IMR-90 (cell line): ENCODE data around the gene MEIS3. TPM values are rescaled to one million over a fixed set of nuclear protein-coding genes. Genes with fewer than 3 reads are reported as not detected.

Source experiments
- ATAC-seq: fragments of 200-7000 bp; cut with Tn5 transposase; 2 replicates; pipeline ENCODE4 v1.9.1; 2020; ENCODE audit warnings: low read depth, mild to moderate bottlenecking, moderate library complexity
- BruUV-seq: library from RNA; stranded (reverse); fragments of 400-500 nt; replicated peaks from 2 replicates; lab custom pipeline; 2021; lab: Mats Ljungman, UMichigan
- CTCF ChIA-PET: fragments of 300-600 bp; formaldehyde crosslinking; extraction: SDS; loops from one replicate; lab custom pipeline; 2021; ENCODE audit warnings: antibody characterized with exemption; lab: Yijun Ruan, JAX
- POLR2A ChIA-PET: fragments of 300-600 bp; sonication (Branson Sonifier 250); formaldehyde crosslinking; loops from one replicate; lab custom pipeline; 2022; ENCODE audit warnings: antibody characterized with exemption; ENCODE audit not compliant: unreplicated experiment; lab: Charles Lee
- DNase-seq: peaks from one replicate; pipeline ENCODE4 v3.0.0; 2013
- H2AFZ ChIP-seq: replicated peaks from 2 replicates; pipeline ENCODE3; 2013; ENCODE audit warnings: low read length, mild to moderate bottlenecking; ENCODE audit not compliant: poor library complexity
- H2AK5ac ChIP-seq: 2 replicates; pipeline ENCODE4 v1.6.1; 2013; ENCODE audit warnings: low read depth, low read length, inconsistent platforms
- H2AK9ac ChIP-seq: replicated peaks from 2 replicates; pipeline ENCODE3; 2013; ENCODE audit warnings: mild to moderate bottlenecking, low read depth, low read length, moderate library complexity; ENCODE audit not compliant: poor library complexity
- H2BK120ac ChIP-seq: 2 replicates; pipeline ENCODE4 v1.6.1; 2013; ENCODE audit warnings: low read depth, low read length, inconsistent platforms
- H2BK15ac ChIP-seq: 3 replicates; pipeline ENCODE4 v1.6.1; 2013; ENCODE audit warnings: low read depth, low read length, inconsistent platforms
- H2BK20ac ChIP-seq: 2 replicates; pipeline ENCODE4 v1.6.1; 2013; ENCODE audit warnings: low read depth, mild to moderate bottlenecking, inconsistent platforms, low read length, moderate library complexity
- H2BK5ac ChIP-seq: 2 replicates; pipeline ENCODE4 v1.6.1; 2013; ENCODE audit warnings: mild to moderate bottlenecking, low read depth, low read length, inconsistent platforms; ENCODE audit not compliant: poor library complexity, severe bottlenecking
- H3K14ac ChIP-seq: replicated peaks from 2 replicates; pipeline ENCODE4 v1.6.1; 2013; ENCODE audit warnings: low read depth, low read length, inconsistent platforms
- H3K18ac ChIP-seq: 2 replicates; pipeline ENCODE4 v1.6.1; 2013; ENCODE audit warnings: low read depth, low read length, control low read depth
- H3K23ac ChIP-seq: 2 replicates; pipeline ENCODE4 v1.6.1; 2013; ENCODE audit warnings: low read depth, low read length, inconsistent platforms
- H3K27ac ChIP-seq: 2 replicates; pipeline ENCODE4 v1.5.1; 2013; ENCODE audit warnings: mild to moderate bottlenecking, control low read depth, low read length; ENCODE audit not compliant: insufficient read depth
- H3K27me3 ChIP-seq: 2 replicates; pipeline ENCODE4 v1.6.1; 2013; ENCODE audit warnings: low read length; ENCODE audit not compliant: control insufficient read depth, insufficient read depth
- H3K36me3 ChIP-seq: 2 replicates; pipeline ENCODE4 v1.6.1; 2013; ENCODE audit warnings: low read length, mixed read lengths; ENCODE audit not compliant: control insufficient read depth, insufficient read depth
- H3K4ac ChIP-seq: 2 replicates; pipeline ENCODE4 v1.6.1; 2013; ENCODE audit warnings: low read depth, low read length, inconsistent platforms
- H3K4me1 ChIP-seq: 2 replicates; pipeline ENCODE4 v1.6.1; 2013; ENCODE audit warnings: low read length, mixed read lengths; ENCODE audit not compliant: control insufficient read depth, insufficient read depth
- H3K4me2 ChIP-seq: 2 replicates; pipeline ENCODE4 v1.6.1; 2013; ENCODE audit warnings: low read depth, mild to moderate bottlenecking, control low read depth, low read length, moderate library complexity
- H3K4me3 ChIP-seq: 2 replicates; pipeline ENCODE4 v1.5.1; 2013; ENCODE audit warnings: low read depth, mild to moderate bottlenecking, control low read depth, low read length, moderate library complexity; ENCODE audit not compliant: insufficient read depth
- H3K56ac ChIP-seq: 2 replicates; pipeline ENCODE4 v1.6.1; 2013; ENCODE audit warnings: low read length, inconsistent platforms; ENCODE audit not compliant: insufficient read depth; ENCODE audit errors: extremely low read depth
- H3K79me1 ChIP-seq, 2 experiments: 2 replicates each; pipeline ENCODE4 v1.6.1; 2013; ENCODE audit warnings: low read length in 2 of 2, inconsistent platforms in 1 of 2, low read depth in 1 of 2
- H3K9ac ChIP-seq: 2 replicates; pipeline ENCODE4 v1.6.1; 2013; ENCODE audit warnings: low read depth, low read length, control low read depth
- H3K9me1 ChIP-seq: 2 replicates; pipeline ENCODE4 v1.6.1; 2013; ENCODE audit warnings: low read length, inconsistent platforms; ENCODE audit not compliant: insufficient read depth
- H3K9me3 ChIP-seq: 2 replicates; pipeline ENCODE4 v1.6.1; 2013; ENCODE audit warnings: low read length; ENCODE audit not compliant: control insufficient read depth, insufficient read depth
- H4K20me1 ChIP-seq: 2 replicates; pipeline ENCODE4 v1.6.1; 2013; ENCODE audit warnings: low read length, inconsistent platforms; ENCODE audit not compliant: insufficient read depth
- H4K5ac ChIP-seq: 2 replicates; pipeline ENCODE4 v1.6.1; 2013; ENCODE audit warnings: mild to moderate bottlenecking, low read depth, low read length, control low read depth
- H4K8ac ChIP-seq, 2 experiments: 2 replicates each; pipeline ENCODE4 v1.6.1; 2013; ENCODE audit warnings: low read depth in 2 of 2, low read length in 2 of 2, control low read depth in 1 of 2, inconsistent platforms in 1 of 2
- H4K91ac ChIP-seq: 2 replicates; pipeline ENCODE4 v1.6.1; 2013; ENCODE audit warnings: low read depth, low read length, inconsistent platforms; ENCODE audit not compliant: insufficient read depth
- BHLHE40 ChIP-seq: fragments of 150-350 bp; IDR thresholded peaks from 2 replicates; pipeline ENCODE4 v1.6.1; 2016; ENCODE audit warnings: mild to moderate bottlenecking, low read depth, low read length
- CEBPB ChIP-seq: IDR thresholded peaks from 2 replicates; pipeline ENCODE4 v1.6.1; 2012; ENCODE audit warnings: low read depth, low read length, improper control_type of control experiment
- CHD1 ChIP-seq: IDR thresholded peaks from 2 replicates; pipeline ENCODE4 v1.6.1; 2012; ENCODE audit warnings: low read depth, low read length, improper control_type of control experiment
- MAFK ChIP-seq: IDR thresholded peaks from 2 replicates; pipeline ENCODE4 v1.6.1; 2012; ENCODE audit warnings: low read depth, low read length, improper control_type of control experiment
- MXI1 ChIP-seq: IDR thresholded peaks from 2 replicates; pipeline ENCODE4 v1.6.1; 2012; ENCODE audit warnings: low read depth, mild to moderate bottlenecking, low read length, moderate library complexity, borderline replicate concordance
- POLR2A ChIP-seq: IDR thresholded peaks from 2 replicates; pipeline ENCODE4 v1.6.1; 2012; ENCODE audit warnings: mild to moderate bottlenecking, low read depth, low read length
- RAD21 ChIP-seq: IDR thresholded peaks from 2 replicates; pipeline ENCODE4 v1.6.1; 2012; ENCODE audit warnings: low read length, improper control_type of control experiment
- RCOR1 ChIP-seq: IDR thresholded peaks from 2 replicates; pipeline ENCODE4 v1.6.1; 2012; ENCODE audit warnings: mild to moderate bottlenecking, low read length, improper control_type of control experiment; ENCODE audit not compliant: insufficient replicate concordance
- RFX5 ChIP-seq: IDR thresholded peaks from 2 replicates; pipeline ENCODE4 v1.8.0; 2012; ENCODE audit warnings: low read depth, mild to moderate bottlenecking, low read length, moderate library complexity
- SMC3 ChIP-seq: fragments of 150-350 bp; IDR thresholded peaks from 2 replicates; pipeline ENCODE4 v1.6.1; 2016; ENCODE audit warnings: low read depth, mild to moderate bottlenecking, antibody characterized with exemption, low read length, moderate library complexity
- WGBS, 2 experiments: methylation state at CpG; one replicate each; pipeline versions ENCODE4 v1.1.5 to v1.1.7; 2013; ENCODE audit warnings: missing lambda C conversion rate in 2 of 2; ENCODE audit not compliant: insufficient read length in 1 of 2; ENCODE audit errors: extremely low coverage in 2 of 2; 5-methylcytosine and 5-hydroxymethylcytosine counted together
- dilution Hi-C: fragments of 300-500 bp; cut with HindIII; formaldehyde crosslinking; loops from one replicate; pipeline ENCODE4 v1.14.3; 2018; ENCODE audit warnings: low sequenced_read_pairs; ENCODE audit not compliant: unreplicated experiment
- in situ Hi-C: fragments of 300-500 bp; cut with MboI; formaldehyde crosslinking; loops from 3 replicates; pipeline ENCODE4 v1.14.3; 2019; ENCODE audit warnings: low sequenced_read_pairs, inconsistent platforms, mixed read lengths
- intact Hi-C: fragments of 100-400 bp; cut with micrococcal nuclease; formaldehyde crosslinking; loops from 2 replicates; pipeline ENCODE4 v1.10.0; 2022
- polyA plus RNA-seq, 3 experiments: library from polyadenylated mRNA; depleted of rRNA; stranded (reverse); fragments of >200 nt; gene quantifications; 2 replicates each; pipeline ENCODE4 v1.2.3, GENCODE V29; 2012; ENCODE audit warnings: low replicate concordance in 1 of 3
- total RNA-seq: library from RNA; depleted of rRNA; stranded (reverse); fragments of >200 nt; gene quantifications from 2 replicates; pipeline ENCODE4 v1.2.3, GENCODE V29; 2012
- TF ChIP-seq, protein P1 (sequence below): conservative IDR thresholded peaks from 2 replicates; pipeline ENCODE4 v1.5.1; 2012; ENCODE audit warnings: mild to moderate bottlenecking, low read depth, low read length, improper control_type of control experiment
- TF ChIP-seq, protein P2 (sequence below): fragments of 150-350 bp; IDR thresholded peaks from 2 replicates; pipeline ENCODE4 v1.6.1; 2016; ENCODE audit warnings: low read depth, mild to moderate bottlenecking, low read length, moderate library complexity, borderline replicate concordance
- TF ChIP-seq, protein P3 (sequence below): fragments of 150-350 bp; IDR thresholded peaks from 2 replicates; pipeline ENCODE4 v1.6.1; 2017; ENCODE audit warnings: mild to moderate bottlenecking, antibody characterized with exemption, low read length, low read depth

MEIS3 gene
- total and polyA plus RNA-seq, 2 of the 4 experiments (the other 2 are of a cell fraction), result 32.4 to 33.0 TPM

DNA sequence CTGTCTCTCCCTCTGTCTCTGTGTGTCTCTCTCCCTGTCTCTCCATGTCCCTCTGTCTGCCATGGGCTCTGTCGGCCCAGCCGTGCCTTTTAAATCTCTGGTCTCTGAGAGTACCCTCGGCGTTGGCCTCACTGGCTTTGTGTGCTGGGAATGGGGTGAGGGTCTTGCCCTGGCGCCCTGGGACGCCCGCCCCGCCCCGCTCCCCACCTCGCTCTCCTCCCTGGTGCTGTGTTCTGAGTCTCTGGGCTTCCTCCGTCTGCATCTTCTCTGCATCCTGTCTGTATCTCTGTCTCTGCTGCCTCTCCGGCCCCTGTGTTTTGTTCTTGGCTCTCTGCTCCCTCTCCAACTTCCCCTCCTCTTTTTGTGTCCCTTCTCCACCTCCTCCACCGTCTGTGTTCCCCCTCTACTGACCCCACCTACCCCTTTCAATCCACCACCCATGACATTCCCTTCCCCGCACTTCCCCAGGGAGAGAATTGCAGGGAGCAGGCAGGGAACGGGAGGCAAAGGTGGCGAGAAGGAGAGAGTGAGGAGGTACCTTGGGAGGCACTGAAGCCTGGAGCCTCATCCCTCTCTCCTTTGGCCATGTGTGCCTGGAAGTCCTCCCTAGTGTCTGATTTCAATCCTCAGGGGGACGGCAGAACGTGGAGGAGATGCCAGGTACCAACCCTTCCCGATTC is 4.0 kb upstream of the MEIS3 start:
- Histone ChIP-seq H3K27ac (no peak overlapping the region), H4K91ac (no peak overlapping the region), H2AK5ac (0 out of 2 replicates have a peak overlapping the region, but pooled peaks have one; percentile 15), H2AK9ac (no peak overlapping the region), H3K18ac (no peak overlapping the region), H3K56ac (no peak overlapping the region), H3K9me1 (0 out of 2 replicates have a peak, but pooled peaks cover 4% of the 10 kb centered on the region), H4K5ac (no peak overlapping the region), H2BK120ac (no peak overlapping the region), H3K27me3 (peaks cover 47% of the 10 kb centered on the region), H3K4me2 (no peak overlapping the region), H3K14ac (no peak overlapping the region), H2BK5ac (no peak overlapping the region), H3K79me1 (peaks cover 4 to 5% of the 10 kb centered on the region in 2 experiments; a peak in 3 of 4 replicates), H3K23ac (0 out of 2 replicates have a peak overlapping the region, but pooled peaks have one; percentile 42), H3K4ac (no peak overlapping the region), H3K4me1 (peaks cover under 1% of the 10 kb centered on the region; the same call in 1 of the 2 replicates), H4K8ac (no peak overlapping the region), H4K20me1 (peaks cover 13% of the 10 kb centered on the region), H3K36me3 (no peaks in the 10 kb centered on the region), H3K9me3 (no peaks in the 10 kb centered on the region), H3K4me3 (no peak overlapping the region), H2BK15ac (no peak overlapping the region), H3K9ac (no peak overlapping the region), H2AFZ (no peak overlapping the region), H2BK20ac (no peak overlapping the region)
- in situ Hi-C loops, result no loop called here
- TF ChIP-seq RAD21 (no peak), RFX5 (no peak), SMC3 (no peak), CEBPB (no peak), BHLHE40 (no peak), RCOR1 (no peak), MXI1 (no peak), MAFK (no peak), CHD1 (no peak), POLR2A (no peak)
- TF ChIP-seq, protein P1, sequence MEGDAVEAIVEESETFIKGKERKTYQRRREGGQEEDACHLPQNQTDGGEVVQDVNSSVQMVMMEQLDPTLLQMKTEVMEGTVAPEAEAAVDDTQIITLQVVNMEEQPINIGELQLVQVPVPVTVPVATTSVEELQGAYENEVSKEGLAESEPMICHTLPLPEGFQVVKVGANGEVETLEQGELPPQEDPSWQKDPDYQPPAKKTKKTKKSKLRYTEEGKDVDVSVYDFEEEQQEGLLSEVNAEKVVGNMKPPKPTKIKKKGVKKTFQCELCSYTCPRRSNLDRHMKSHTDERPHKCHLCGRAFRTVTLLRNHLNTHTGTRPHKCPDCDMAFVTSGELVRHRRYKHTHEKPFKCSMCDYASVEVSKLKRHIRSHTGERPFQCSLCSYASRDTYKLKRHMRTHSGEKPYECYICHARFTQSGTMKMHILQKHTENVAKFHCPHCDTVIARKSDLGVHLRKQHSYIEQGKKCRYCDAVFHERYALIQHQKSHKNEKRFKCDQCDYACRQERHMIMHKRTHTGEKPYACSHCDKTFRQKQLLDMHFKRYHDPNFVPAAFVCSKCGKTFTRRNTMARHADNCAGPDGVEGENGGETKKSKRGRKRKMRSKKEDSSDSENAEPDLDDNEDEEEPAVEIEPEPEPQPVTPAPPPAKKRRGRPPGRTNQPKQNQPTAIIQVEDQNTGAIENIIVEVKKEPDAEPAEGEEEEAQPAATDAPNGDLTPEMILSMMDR, result no peak
- TF ChIP-seq, protein P2, sequence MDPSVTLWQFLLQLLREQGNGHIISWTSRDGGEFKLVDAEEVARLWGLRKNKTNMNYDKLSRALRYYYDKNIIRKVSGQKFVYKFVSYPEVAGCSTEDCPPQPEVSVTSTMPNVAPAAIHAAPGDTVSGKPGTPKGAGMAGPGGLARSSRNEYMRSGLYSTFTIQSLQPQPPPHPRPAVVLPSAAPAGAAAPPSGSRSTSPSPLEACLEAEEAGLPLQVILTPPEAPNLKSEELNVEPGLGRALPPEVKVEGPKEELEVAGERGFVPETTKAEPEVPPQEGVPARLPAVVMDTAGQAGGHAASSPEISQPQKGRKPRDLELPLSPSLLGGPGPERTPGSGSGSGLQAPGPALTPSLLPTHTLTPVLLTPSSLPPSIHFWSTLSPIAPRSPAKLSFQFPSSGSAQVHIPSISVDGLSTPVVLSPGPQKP, result no peak
- TF ChIP-seq, protein P3, sequence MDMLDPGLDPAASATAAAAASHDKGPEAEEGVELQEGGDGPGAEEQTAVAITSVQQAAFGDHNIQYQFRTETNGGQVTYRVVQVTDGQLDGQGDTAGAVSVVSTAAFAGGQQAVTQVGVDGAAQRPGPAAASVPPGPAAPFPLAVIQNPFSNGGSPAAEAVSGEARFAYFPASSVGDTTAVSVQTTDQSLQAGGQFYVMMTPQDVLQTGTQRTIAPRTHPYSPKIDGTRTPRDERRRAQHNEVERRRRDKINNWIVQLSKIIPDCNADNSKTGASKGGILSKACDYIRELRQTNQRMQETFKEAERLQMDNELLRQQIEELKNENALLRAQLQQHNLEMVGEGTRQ, result no peak
- ChIA-PET CTCF (no interaction called here), POLR2A (no interaction called here)
- intact Hi-C loops, result no loop called here
- no peak for DNase-seq
- 16% methylated on average over 4 of the region's 19 CpGs; no CpG with 5 or more reads in 1 of the 2 experiments for WGBS, 2 experiments
- BruUV-seq, result no TSS peak
- no peak for ATAC-seq
- dilution Hi-C loops, result no loop called here
